ENCODE measurements around the gene CILP.
A peak's percentile ranks its signal among the peaks of the same experiment; 100 is the strongest.

CILP gene

DNA sequence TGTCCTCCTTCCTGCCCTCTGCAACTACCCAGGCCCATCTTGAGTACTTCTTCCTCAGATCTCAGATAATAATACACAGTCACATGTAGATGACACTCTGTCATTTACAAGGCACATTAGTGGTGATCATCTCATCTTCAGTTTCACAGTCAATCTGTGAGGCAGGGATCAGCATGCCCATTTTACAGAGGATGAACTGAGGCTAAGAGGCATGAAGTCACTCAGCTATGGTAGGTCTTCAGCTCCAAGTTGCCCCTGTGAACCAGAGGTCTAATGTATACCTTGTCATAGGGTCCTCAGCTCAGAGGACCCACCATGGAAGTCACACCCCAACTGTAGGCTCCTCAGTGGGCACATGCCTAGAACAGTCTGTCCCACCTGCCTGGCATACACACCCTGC is 4.2 kb upstream of the CILP start:
- Histone ChIP-seq H4K20me1 (ENCODE audit: insufficient read depth, low read length) (no peaks in the 10 kb centered on the region), H3K9me3 (ENCODE audit: insufficient read depth, low read length) (no peaks in the 10 kb centered on the region), H2AFZ (ENCODE audit: low read depth, low read length) (no peak overlapping the region), H3K4me2 (ENCODE audit: low read length) (no peak overlapping the region), H3K79me2 (ENCODE audit: low read length) (no peaks in the 10 kb centered on the region), H3K4me3 (ENCODE audit: low read length) (no peak overlapping the region), H3K4me1 (ENCODE audit: low read length) (no peaks in the 10 kb centered on the region), H3K9ac (ENCODE audit: low read length) (no peak overlapping the region), H3K27me3 (ENCODE audit: low read depth, low read length) (no peaks in the 10 kb centered on the region), H3K27ac (ENCODE audit: low read length) (no peak overlapping the region), H3K36me3 (replicated peaks; ENCODE audit: low read depth, low read length) (no peaks in the 10 kb centered on the region)
- TF ChIP-seq, protein P1, sequence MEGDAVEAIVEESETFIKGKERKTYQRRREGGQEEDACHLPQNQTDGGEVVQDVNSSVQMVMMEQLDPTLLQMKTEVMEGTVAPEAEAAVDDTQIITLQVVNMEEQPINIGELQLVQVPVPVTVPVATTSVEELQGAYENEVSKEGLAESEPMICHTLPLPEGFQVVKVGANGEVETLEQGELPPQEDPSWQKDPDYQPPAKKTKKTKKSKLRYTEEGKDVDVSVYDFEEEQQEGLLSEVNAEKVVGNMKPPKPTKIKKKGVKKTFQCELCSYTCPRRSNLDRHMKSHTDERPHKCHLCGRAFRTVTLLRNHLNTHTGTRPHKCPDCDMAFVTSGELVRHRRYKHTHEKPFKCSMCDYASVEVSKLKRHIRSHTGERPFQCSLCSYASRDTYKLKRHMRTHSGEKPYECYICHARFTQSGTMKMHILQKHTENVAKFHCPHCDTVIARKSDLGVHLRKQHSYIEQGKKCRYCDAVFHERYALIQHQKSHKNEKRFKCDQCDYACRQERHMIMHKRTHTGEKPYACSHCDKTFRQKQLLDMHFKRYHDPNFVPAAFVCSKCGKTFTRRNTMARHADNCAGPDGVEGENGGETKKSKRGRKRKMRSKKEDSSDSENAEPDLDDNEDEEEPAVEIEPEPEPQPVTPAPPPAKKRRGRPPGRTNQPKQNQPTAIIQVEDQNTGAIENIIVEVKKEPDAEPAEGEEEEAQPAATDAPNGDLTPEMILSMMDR (IDR thresholded peaks at IDR 0.05; ENCODE audit: low read depth, low read length): no peak

DNA sequence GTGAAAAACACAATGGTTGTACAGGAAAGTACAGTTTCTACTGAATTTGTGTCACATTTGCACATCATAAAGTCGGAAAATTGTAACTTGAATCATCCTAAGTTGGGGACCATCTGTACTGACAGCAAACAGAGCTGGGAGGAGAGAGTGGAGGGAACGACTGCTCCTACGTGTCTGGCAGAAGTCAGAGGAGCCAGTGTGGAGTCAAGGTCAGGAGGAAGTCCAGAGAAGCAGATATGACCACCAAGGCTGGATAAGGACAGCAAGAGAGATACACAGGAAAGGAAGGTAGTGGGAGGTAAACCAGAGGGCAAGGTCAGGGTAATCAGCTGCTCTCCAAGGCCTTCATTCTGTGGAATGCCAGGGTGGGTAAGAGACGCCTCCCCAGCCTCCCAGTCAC is 2.7 kb upstream of the CILP start:
- no peak for TF ChIP-seq EZH2phosphoT487 (IDR thresholded peaks at IDR 0.05; ENCODE audit: low read depth)
- TF ChIP-seq, protein P1 (IDR thresholded peaks at IDR 0.05; ENCODE audit: low read depth, low read length): no peak
- no peak overlapping the region for H3K4me3 ChIP-seq (ENCODE audit: low read length)
- H3K4me1 ChIP-seq (ENCODE audit: low read length): no peaks in the 10 kb centered on the region
- H3K79me2 ChIP-seq (ENCODE audit: low read length): no peaks in the 10 kb centered on the region
- no peaks in the 10 kb centered on the region for H3K36me3 ChIP-seq (replicated peaks; ENCODE audit: low read depth, low read length)
- H3K9ac ChIP-seq (ENCODE audit: low read length): no peak overlapping the region
- no peaks in the 10 kb centered on the region for H3K27me3 ChIP-seq (ENCODE audit: low read depth, low read length)
- H3K4me2 ChIP-seq (ENCODE audit: low read length): no peak overlapping the region
- no peak overlapping the region for H3K27ac ChIP-seq (ENCODE audit: low read length)
- H4K20me1 ChIP-seq (ENCODE audit: insufficient read depth, low read length): no peaks in the 10 kb centered on the region
- H2AFZ ChIP-seq (ENCODE audit: low read depth, low read length): no peak overlapping the region
- H3K9me3 ChIP-seq (ENCODE audit: insufficient read depth, low read length): no peaks in the 10 kb centered on the region

DNA sequence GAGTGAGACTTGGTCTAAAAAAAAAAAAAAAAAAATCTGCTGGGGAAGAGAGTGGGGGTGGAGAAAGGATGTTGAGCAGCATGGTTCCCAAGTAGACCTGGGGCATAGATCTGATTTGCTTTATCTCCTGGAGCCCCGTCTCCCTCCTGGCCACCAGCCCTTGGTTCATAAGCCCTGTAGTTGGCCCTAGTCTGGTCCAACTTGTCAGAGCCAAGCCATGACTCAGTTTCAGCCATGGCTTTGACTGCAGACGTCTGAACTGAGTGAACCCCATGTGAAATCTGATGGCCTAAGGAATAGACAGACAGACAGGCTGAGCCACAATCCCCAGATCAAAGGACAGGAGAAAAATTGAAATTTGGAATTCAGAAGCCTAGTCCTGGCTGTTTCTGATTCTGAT is 2.0 kb upstream of the CILP start:
- no peak overlapping the region for H3K27ac ChIP-seq (ENCODE audit: low read length)
- no peaks in the 10 kb centered on the region for H3K27me3 ChIP-seq (ENCODE audit: low read depth, low read length)
- no peaks in the 10 kb centered on the region for H3K79me2 ChIP-seq (ENCODE audit: low read length)
- H3K36me3 ChIP-seq (replicated peaks; ENCODE audit: low read depth, low read length): no peaks in the 10 kb centered on the region
- H3K9ac ChIP-seq (ENCODE audit: low read length): no peak overlapping the region
- H2AFZ ChIP-seq (ENCODE audit: low read depth, low read length): no peak overlapping the region
- no peaks in the 10 kb centered on the region for H3K9me3 ChIP-seq (ENCODE audit: insufficient read depth, low read length)
- no peak for TF ChIP-seq EZH2phosphoT487 (IDR thresholded peaks at IDR 0.05; ENCODE audit: low read depth)
- TF ChIP-seq, protein P1 (IDR thresholded peaks at IDR 0.05; ENCODE audit: low read depth, low read length): no peak
- H3K4me1 ChIP-seq (ENCODE audit: low read length): no peaks in the 10 kb centered on the region
- H4K20me1 ChIP-seq (ENCODE audit: insufficient read depth, low read length): no peaks in the 10 kb centered on the region
- H3K4me2 ChIP-seq (ENCODE audit: low read length): no peak overlapping the region
- no peak overlapping the region for H3K4me3 ChIP-seq (ENCODE audit: low read length)

DNA sequence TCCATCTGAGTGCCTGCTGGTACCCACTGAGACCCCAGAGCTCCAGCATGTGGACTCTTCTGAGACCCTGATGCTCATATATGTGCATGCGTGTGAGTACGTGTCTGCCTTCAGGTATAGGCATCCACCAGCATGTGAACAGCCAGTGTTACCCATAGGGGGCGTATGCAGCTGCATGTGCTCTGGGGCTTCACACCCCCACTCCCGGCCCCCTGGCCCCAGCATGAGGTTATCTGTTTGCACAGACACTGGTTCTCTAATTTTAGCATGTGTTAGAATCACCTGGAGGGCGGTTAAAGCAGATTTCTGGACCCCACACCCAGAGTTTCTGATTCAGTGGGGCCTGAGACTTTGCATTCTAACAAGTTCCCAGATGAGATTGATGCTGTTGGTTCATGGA is 824 bp upstream of the CILP start:
- no peak overlapping the region for H3K4me3 ChIP-seq (ENCODE audit: low read length)
- no peak for TF ChIP-seq EZH2phosphoT487 (IDR thresholded peaks at IDR 0.05; ENCODE audit: low read depth)
- TF ChIP-seq, protein P1 (IDR thresholded peaks at IDR 0.05; ENCODE audit: low read depth, low read length): peak; percentile 77
- no peaks in the 10 kb centered on the region for H3K9me3 ChIP-seq (ENCODE audit: insufficient read depth, low read length)
- H3K27ac ChIP-seq (ENCODE audit: low read length): no peak overlapping the region
- no peaks in the 10 kb centered on the region for H3K27me3 ChIP-seq (ENCODE audit: low read depth, low read length)
- no peaks in the 10 kb centered on the region for H3K4me1 ChIP-seq (ENCODE audit: low read length)
- no peak overlapping the region for H3K4me2 ChIP-seq (ENCODE audit: low read length)
- no peaks in the 10 kb centered on the region for H4K20me1 ChIP-seq (ENCODE audit: insufficient read depth, low read length)
- no peak overlapping the region for H2AFZ ChIP-seq (ENCODE audit: low read depth, low read length)
- H3K79me2 ChIP-seq (ENCODE audit: low read length): no peaks in the 10 kb centered on the region
- no peaks in the 10 kb centered on the region for H3K36me3 ChIP-seq (replicated peaks; ENCODE audit: low read depth, low read length)
- no peak overlapping the region for H3K9ac ChIP-seq (ENCODE audit: low read length)

Data from OCI-LY3 (cell line).